ENCODE measurements around the gene IQCK.
"Not testable (repeated sequence)": the region's sequence is repeated elsewhere in the genome, so short reads cannot be mapped to it uniquely, and the experiment has no call there.

IQCK gene, protein sequence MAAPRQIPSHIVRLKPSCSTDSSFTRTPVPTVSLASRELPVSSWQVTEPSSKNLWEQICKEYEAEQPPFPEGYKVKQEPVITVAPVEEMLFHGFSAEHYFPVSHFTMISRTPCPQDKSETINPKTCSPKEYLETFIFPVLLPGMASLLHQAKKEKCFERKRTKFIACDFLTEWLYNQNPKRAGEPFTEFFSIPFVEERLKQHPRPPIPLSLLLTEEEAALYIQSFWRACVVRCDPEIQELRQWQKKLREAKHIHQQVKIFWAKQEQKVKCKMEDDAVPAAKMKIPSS

DNA sequence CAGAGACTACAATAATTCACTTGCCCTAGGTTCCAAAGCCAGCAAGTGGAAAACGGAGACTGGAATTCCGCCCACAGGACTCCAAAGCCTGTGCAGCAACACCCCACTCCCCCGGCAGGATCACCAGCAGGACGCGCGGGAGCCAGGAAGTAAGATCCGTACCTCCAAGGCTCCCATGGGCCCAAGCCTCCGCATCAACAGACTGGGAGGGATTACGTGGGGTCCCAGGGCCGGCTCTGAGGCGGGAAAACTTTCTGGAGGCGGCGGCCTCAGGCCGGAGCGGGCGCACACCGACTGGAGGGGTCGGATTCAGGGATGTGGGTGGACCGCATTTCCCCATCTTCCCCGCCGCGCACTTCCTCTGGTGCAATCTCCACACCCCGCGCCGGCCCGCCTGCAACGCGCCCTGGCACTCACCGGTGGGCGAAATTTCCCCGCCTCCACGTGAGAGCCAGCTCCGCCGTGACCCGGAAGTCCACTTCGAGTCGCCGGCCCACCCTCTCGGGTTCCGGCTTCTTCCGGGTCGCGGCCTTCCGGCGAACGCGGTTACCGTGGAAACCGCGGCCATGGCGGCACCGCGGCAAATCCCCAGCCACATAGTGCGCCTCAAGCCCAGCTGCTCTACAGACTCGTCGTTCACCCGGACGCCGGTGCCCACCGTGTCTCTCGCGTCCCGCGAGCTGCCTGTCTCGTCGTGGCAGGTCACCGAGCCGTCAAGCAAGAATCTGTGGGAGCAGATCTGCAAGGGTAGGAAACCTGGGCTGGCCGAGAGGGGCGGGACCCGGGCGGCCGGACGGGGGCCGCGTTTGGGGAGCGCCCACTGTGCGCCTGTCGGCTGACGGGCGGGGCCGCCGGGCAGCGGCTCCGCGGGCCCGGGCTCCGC lies at the start of gene IQCK, which contains the start of gene KNOP1:
Gene IQCK, plus strand, starts transcription at position 531 of the 883 bp plus-strand sequence. Its CDS starts 36 bp downstream, at position 567.
Gene KNOP1, minus strand, starts transcription at position 487 of the 883 bp plus-strand sequence. CDS start 3,192 bp downstream, outside the sequence.
- Mint-ChIP-seq H3K36me3 (peaks cover 21% of the 10 kb centered on the region), H3K27me3 (no peaks in the 10 kb centered on the region), H3K9me3 (no peaks in the 10 kb centered on the region), H3K4me3 (peak within 1 kb of the TSS; percentile 96), H3K27ac (peak within 1 kb of the TSS; percentile 91), H3K4me1 (peaks cover 34% of the 10 kb centered on the region)
- ATAC-seq = peak; percentile 96

DNA sequence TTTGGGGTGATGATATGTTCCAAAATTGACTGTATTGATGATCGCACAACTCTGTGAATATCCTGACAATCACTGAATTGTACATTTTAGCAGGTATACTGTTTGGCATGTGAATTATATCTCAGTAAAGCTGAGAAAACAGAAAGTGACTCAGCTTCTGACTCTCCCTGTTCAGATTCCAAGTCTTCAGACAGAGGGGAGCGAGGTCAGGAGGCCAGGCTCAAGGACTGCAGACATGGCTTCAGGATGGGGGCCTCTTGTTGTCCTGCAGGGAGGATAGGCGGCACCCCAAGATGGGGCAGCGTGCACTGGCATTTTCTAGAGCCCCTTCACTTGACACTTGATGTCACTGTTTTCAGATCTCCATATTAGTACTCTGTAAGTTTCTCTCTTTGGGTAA lies 45.7 kb upstream of the IQCK start:
- no peaks in the 10 kb centered on the region for H3K27me3 Mint-ChIP-seq
- no peak for ATAC-seq
- H3K36me3 Mint-ChIP-seq = peaks cover 88% of the 10 kb centered on the region
- no peaks in the 10 kb centered on the region for H3K4me1 Mint-ChIP-seq
- no peak overlapping the region for H3K4me3 Mint-ChIP-seq
- no peaks in the 10 kb centered on the region for H3K9me3 Mint-ChIP-seq
- no peak overlapping the region for H3K27ac Mint-ChIP-seq

DNA sequence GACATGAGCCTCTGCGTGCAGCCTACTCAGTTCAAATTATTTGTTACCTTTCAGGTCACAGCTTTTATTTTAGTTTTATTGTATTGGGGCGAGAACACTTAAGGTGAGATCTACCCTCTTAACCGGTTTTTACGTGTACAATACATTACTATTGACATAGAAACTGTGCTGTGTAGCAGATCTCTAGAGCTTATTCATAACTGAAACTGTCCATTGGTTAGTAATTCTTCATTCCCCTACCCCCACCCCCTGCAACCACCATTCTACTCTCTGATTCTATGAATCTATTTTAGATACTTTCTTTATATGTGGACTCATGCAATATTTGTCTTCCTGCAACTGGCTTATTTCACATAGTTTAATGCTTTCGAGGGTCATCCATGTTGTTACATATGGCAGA lies 43.6 kb upstream of the IQCK start:
- Mint-ChIP-seq H3K4me1 (no peaks in the 10 kb centered on the region), H3K36me3 (peaks cover 73% of the 10 kb centered on the region), H3K9me3 (no peaks in the 10 kb centered on the region), H3K4me3 (no peak overlapping the region), H3K27ac (no peak overlapping the region), H3K27me3 (no peaks in the 10 kb centered on the region)
- no peak for ATAC-seq

DNA sequence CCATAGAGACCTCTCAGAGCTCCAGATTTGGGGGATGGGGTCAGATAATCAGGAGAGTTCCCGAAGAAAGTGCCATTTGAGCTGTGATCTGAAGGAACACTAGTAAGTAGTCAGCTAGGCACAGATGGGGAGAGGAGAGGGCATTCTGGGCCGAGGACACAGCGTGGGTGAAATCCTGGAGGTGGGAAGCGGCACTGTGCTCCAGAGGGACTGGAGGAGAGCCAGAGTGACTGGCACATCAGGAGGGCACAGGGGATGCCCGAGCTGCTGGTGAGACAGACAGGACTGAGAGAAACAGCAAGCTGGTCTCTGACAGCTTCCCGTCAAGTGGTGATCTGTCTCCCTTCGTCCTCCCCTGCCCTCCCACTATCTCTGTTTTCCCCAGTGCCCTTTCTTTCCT lies 40.7 kb upstream of the IQCK start:
- H3K4me3 Mint-ChIP-seq = no peak overlapping the region
- no peaks in the 10 kb centered on the region for H3K4me1 Mint-ChIP-seq
- peaks cover 70% of the 10 kb centered on the region for H3K36me3 Mint-ChIP-seq
- no peak overlapping the region for H3K27ac Mint-ChIP-seq
- H3K27me3 Mint-ChIP-seq = no peaks in the 10 kb centered on the region
- ATAC-seq = no peak
- no peaks in the 10 kb centered on the region for H3K9me3 Mint-ChIP-seq

DNA sequence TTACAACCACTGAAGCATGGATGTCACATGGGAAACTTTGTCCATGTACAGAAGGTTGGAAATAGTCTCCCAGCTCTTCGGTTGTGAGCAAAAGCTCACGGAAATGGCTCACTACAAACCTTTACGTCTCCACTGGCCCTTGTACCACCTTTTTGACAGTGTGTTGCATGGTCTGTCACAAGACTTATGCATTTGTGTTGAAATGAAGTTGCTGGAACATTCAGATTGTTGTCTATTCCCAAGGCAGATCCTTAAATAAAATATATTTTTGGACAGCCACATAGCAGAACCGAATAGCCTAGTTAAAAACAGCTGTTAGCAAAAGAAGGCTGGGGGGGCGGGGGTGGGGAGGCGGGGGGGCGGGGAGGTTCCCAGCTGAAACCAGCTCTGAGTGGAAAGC lies 39.3 kb upstream of the IQCK start:
- Mint-ChIP-seq H3K27ac (no peak overlapping the region), H3K9me3 (no peaks in the 10 kb centered on the region), H3K4me1 (no peaks in the 10 kb centered on the region), H3K27me3 (no peaks in the 10 kb centered on the region), H3K4me3 (no peak overlapping the region), H3K36me3 (peaks cover 73% of the 10 kb centered on the region)
- no peak for ATAC-seq

DNA sequence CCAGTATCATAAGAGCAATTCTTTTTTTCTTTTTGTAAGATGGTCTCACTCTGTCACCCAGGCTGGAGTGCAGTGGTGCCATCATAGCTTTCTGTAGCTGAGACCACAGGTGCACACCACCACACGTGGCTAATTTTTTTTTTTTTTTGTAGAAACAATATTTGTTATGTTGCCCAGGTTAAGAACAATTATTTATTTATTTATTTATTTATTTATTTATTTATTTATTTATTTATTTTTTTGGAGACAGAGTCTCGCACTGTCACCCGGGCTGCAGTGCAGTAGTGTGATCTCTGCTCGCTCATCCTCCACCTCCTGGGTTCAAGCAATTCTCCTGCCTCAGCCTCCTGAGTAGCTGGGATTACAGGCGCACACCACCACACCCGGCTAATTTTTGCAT lies 38.8 kb upstream of the IQCK start:
- peaks cover 72% of the 10 kb centered on the region for H3K36me3 Mint-ChIP-seq
- H3K9me3 Mint-ChIP-seq, H3K4me1 Mint-ChIP-seq, H3K27me3 Mint-ChIP-seq, H3K4me3 Mint-ChIP-seq, H3K27ac Mint-ChIP-seq, ATAC-seq: not testable (repeated sequence)

DNA sequence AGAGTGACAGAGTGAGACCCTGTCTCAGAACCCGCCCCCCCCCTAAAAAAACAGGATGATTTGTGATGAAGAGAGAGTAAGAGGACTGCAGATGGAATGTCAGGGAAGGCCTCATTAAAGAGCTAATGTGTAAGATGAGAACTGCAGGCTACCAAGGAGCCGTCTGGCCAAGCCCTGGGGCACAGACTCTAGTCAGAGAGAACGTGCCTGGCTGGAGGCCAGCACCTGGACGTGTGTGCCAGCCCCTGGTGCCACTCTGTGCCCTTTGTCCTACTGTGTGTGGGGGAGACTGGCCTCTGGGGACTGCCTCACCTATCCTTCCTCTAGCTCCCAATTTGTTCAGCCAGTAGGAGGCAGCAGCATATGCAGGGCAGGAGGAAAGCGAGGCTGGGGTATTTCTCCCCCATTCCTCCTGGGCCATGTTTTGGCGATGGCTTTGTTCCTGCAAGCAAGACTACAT lies 37.2 kb upstream of the IQCK start:
- Mint-ChIP-seq H3K27me3 (no peaks in the 10 kb centered on the region), H3K4me1 (no peaks in the 10 kb centered on the region), H3K4me3 (no peak overlapping the region), H3K27ac (no peak overlapping the region), H3K36me3 (peaks cover 72% of the 10 kb centered on the region), H3K9me3 (no peaks in the 10 kb centered on the region)
- no peak for ATAC-seq

DNA sequence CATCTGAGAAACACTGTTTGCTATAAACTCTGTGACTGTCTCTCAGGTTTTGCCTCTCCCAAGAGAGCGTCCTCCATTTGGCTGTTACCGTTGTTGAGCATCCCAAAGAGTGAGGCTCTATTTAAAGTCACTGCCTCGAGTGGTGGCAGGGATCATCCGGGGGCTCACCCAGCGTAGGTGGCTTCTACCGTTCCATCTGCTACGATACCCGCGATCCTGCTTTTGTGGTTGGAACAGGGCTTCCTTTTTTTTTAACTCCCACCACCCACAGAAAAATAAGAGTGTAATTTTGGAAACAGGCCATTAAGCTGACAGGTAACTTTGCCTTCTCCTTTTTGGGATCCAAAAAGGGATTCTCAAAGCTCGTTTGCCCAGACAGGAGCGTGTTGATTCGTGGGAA lies 36.4 kb upstream of the IQCK start:
- Mint-ChIP-seq H3K27ac (no peak overlapping the region), H3K4me1 (no peaks in the 10 kb centered on the region), H3K4me3 (no peak overlapping the region), H3K36me3 (peaks cover 72% of the 10 kb centered on the region), H3K9me3 (no peaks in the 10 kb centered on the region), H3K27me3 (no peaks in the 10 kb centered on the region)
- ATAC-seq = no peak

DNA sequence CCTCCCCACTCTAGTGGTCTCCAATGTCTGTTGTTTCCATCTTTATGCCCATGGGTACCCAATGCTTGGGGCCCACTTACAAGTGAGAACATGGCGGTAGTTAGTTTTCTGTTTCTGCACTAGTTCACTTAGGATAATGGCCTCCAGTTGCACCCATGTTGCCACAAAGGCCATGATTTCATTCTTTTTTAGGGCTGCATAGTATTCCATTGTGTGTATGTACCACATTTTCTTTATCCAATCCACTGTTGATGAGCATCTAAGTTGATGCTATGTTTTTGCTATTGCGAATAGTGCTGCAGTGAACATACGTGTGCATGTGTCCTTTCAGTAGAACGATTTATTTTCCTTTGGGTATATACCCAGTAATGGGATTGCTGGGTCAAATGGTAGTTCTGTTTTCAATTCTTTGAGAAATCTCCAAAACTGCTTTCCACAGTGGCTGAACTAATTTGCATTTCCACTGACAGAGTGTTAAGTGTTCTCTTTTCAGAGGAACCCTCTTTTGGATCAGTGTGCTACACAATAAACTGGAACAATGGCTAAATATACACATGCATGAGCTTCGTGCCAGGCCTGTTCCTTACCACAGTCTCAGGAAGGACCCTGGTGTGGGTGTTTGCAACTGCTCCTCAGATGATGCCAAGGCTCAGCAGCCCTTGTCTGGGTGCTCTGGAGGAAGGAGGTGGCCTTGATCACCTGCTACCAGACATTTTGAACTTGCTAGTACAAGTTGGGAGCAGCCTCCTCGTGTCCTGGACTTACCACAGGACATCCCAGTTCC lies 34.4 kb upstream of the IQCK start:
- Mint-ChIP-seq H3K4me3 (no peak overlapping the region), H3K27ac (no peak overlapping the region), H3K36me3 (peaks cover 80% of the 10 kb centered on the region), H3K9me3 (no peaks in the 10 kb centered on the region), H3K27me3 (no peaks in the 10 kb centered on the region), H3K4me1 (no peaks in the 10 kb centered on the region)
- no peak for ATAC-seq

DNA sequence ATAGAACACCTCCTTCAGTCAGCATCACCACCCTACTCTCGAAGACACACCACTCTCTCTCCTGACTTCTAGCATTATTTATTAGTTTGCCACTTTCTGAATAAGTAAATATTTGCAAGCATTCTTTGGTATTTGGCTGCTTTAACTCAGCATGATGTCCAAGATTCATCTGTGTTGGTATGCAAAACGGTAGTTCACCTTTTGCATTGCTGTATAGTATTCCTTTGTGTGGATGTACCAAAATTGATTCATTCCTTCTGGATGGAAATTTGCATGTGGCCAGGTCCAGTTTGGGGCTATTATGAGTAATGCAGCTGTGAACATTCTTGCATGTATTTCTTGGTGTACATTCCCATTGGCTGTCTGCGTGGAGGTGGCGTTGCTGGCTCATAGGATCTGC lies 32.9 kb upstream of the IQCK start:
- Mint-ChIP-seq H3K4me3 (no peak overlapping the region), H3K4me1 (no peaks in the 10 kb centered on the region), H3K27ac (no peak overlapping the region), H3K27me3 (no peaks in the 10 kb centered on the region), H3K36me3 (peaks cover 74% of the 10 kb centered on the region), H3K9me3 (no peaks in the 10 kb centered on the region)
- no peak for ATAC-seq

DNA sequence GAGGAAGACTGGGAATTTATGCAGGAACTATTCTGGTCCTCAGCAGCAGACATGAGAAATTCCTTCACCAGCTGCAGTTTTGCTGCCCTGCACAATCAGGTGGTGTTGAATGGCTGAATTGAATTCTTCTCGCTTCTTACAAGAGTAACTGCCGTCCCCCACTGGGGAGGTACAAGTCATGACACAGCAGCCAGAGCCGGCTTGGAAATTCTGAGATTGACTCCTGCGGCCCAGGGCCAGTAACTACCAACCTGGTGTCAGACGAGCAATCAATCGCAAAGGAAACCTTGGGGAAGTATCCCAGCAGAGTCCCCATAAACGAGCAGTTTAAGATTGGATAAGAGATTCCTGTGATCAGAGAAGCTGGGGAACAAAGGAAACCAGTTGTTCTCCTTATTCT lies 30.8 kb upstream of the IQCK start:
- Mint-ChIP-seq H3K4me1 (no peaks in the 10 kb centered on the region), H3K4me3 (no peak overlapping the region), H3K27ac (no peak overlapping the region), H3K9me3 (no peaks in the 10 kb centered on the region), H3K36me3 (peaks cover 77% of the 10 kb centered on the region), H3K27me3 (no peaks in the 10 kb centered on the region)
- no peak for ATAC-seq

DNA sequence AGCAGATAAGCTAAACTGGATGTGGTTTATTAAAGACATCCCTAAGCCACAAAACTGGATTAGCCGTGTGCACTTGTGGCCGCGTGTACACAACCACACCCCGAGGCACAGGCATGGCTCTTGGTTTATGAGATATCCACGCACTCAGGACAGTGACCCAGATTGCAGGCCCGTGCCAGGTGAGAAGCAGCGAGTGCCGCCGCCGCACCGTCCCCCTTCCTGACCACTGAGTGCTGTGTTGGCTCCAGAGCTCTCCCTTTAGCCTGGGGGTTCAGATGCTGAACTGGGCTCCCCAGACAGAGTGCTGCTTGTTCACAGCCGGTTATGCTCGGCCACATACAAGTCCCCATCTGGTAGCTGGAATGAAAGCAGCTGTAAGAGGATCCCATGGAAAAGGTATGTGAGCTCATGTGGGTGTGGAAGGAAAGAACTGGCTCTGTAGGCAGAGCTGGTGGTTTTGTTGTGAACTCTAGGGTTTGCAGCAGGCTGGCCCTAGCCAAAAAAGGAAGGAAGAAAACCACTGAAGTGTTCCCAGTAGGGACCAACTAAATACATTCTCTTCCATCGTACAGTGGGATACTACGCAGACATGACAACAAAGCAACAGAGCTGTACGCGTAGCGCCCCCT lies 29.6 kb upstream of the IQCK start:
- no peak overlapping the region for H3K4me3 Mint-ChIP-seq
- H3K36me3 Mint-ChIP-seq = peaks cover 76% of the 10 kb centered on the region
- H3K27me3 Mint-ChIP-seq = no peaks in the 10 kb centered on the region
- H3K9me3 Mint-ChIP-seq = no peaks in the 10 kb centered on the region
- no peaks in the 10 kb centered on the region for H3K4me1 Mint-ChIP-seq
- no peak overlapping the region for H3K27ac Mint-ChIP-seq
- ATAC-seq = no peak

DNA sequence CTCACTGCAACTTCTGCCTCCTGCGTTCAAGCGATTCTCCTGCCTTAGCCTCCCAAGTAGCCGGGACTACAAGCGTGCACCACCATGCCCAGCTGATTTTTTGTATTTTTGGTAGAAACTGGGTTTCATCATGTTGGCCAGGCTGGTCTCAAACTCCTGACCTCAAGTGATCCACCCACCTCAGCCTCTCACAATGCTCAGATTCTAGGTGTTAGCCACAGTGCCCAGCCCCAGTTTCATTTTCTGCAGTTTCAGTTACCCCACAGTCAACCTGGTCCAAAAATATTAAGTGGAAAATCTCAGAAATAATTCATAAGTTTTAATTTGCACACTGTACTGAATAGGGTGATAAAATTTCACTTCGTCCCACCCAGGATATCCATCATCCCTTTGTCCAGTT lies 28.7 kb upstream of the IQCK start:
- Mint-ChIP-seq H3K27me3 (no peaks in the 10 kb centered on the region), H3K9me3 (no peaks in the 10 kb centered on the region), H3K27ac (no peak overlapping the region), H3K4me1 (no peaks in the 10 kb centered on the region), H3K36me3 (peaks cover 75% of the 10 kb centered on the region), H3K4me3 (no peak overlapping the region)
- ATAC-seq = no peak

DNA sequence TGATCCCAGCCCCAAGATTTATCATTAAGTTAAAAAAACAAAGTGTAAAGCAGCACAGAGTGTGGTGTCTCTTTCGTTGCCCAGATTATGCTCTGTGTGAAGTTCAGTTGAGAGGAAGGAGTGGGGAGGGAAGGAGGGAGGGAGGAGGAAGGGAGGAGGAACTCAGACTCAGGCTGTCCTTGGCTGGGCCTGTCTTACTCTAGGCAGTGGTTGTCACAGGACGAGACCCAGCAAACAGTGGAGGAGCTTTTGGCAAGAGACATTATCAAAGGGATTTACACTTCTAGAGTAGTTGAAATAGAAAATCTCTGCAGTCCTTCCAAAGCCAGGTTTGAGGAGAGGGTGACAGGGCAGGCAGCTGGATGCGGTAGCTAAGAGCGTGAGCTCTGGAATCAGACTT lies 27.9 kb upstream of the IQCK start:
- H3K4me1 Mint-ChIP-seq = no peaks in the 10 kb centered on the region
- H3K27me3 Mint-ChIP-seq = no peaks in the 10 kb centered on the region
- peaks cover 69% of the 10 kb centered on the region for H3K36me3 Mint-ChIP-seq
- ATAC-seq = no peak
- no peak overlapping the region for H3K27ac Mint-ChIP-seq
- no peaks in the 10 kb centered on the region for H3K9me3 Mint-ChIP-seq
- no peak overlapping the region for H3K4me3 Mint-ChIP-seq
